ENCODE measurements around the gene LRPAP1. TPM values are rescaled to one million over a fixed set of nuclear protein-coding genes. Genes with fewer than 3 reads are reported as not detected.
"Not testable (repeated sequence)": the region's sequence is repeated elsewhere in the genome, so short reads cannot be mapped to it uniquely, and the experiment has no call there.

The LRPAP1 gene
- total RNA-seq, 1 donor from 2014 or later, result 81.6 TPM

GRCh38 chr4:3515646-3516045 lies 16.6 kb downstream of the LRPAP1 start:
- H3K4me3 ChIP-seq (ENCODE audit: low read depth, low read length), result no peak overlapping the region
- DNase-seq (ENCODE audit: low read depth), result no peak
- no peak for TF ChIP-seq CTCF (conservative IDR thresholded peaks at IDR 0.05; ENCODE audit: low read depth, low read length)

- H3K4me3 ChIP-seq (ENCODE audit: low read depth, low read length), result no peak overlapping the region
- no peak for DNase-seq (ENCODE audit: low read depth)
- TF ChIP-seq CTCF (conservative IDR thresholded peaks at IDR 0.05; ENCODE audit: low read depth, low read length), result no peak
Observed at GRCh38 chr4:3514806-3515501, 17.3 kb downstream of the LRPAP1 start.

- TF ChIP-seq CTCF (conservative IDR thresholded peaks at IDR 0.05; ENCODE audit: low read depth, low read length), result no peak
- H3K4me3 ChIP-seq (ENCODE audit: low read depth, low read length), result no peak overlapping the region
- no peak for DNase-seq (ENCODE audit: low read depth)
Observed at GRCh38 chr4:3514221-3514780, 17.9 kb downstream of the LRPAP1 start.

- no peak overlapping the region for H3K4me3 ChIP-seq (ENCODE audit: low read depth, low read length)
- TF ChIP-seq CTCF (conservative IDR thresholded peaks at IDR 0.05; ENCODE audit: low read depth, low read length), result no peak
- no peak for DNase-seq (ENCODE audit: low read depth)
Observed at GRCh38 chr4:3513807-3514206, 18.4 kb downstream of the LRPAP1 start.

- TF ChIP-seq CTCF (conservative IDR thresholded peaks at IDR 0.05; ENCODE audit: low read depth, low read length), result no peak
- DNase-seq (ENCODE audit: low read depth), result no peak
- H3K4me3 ChIP-seq (ENCODE audit: low read depth, low read length), result no peak overlapping the region
Observed at GRCh38 chr4:3512719-3513118, 19.5 kb downstream of the LRPAP1 start.

GRCh38 chr4:3512279-3512678 lies 19.9 kb downstream of the LRPAP1 start:
- no peak overlapping the region for H3K4me3 ChIP-seq (ENCODE audit: low read depth, low read length)
- no peak for DNase-seq (ENCODE audit: low read depth)
- TF ChIP-seq CTCF (conservative IDR thresholded peaks at IDR 0.05; ENCODE audit: low read depth, low read length), result no peak

GRCh38 chr4:3511601-3512000 lies 20.6 kb downstream of the LRPAP1 start:
- DNase-seq (ENCODE audit: low read depth); H3K4me3 ChIP-seq (ENCODE audit: low read depth, low read length): not testable (repeated sequence)
